Body of pancreas (tissue), 4 donors: ENCODE results near the gene DHX35. TPM values are rescaled to one million over a fixed set of nuclear protein-coding genes. Genes with fewer than 3 reads are reported as not detected.

Source experiments
- ATAC-seq: fragments of 150-250 bp; one replicate; pipeline ENCODE4 v1.9.1; 2016
- DNase-seq, 4 donors: peaks; one replicate each; pipeline ENCODE4 v3.0.0-alpha.2; 2019
- H3K27ac ChIP-seq, 4 donors: fragments of 200-600 bp; sonication (generic); 1 replicate in 3 of 4; 2 replicates in 1 of 4; pipeline versions ENCODE4 v1.5.1 to v1.6.1; 2016 to 2019; ENCODE audit warnings: mild to moderate bottlenecking in 1 of 4, mixed read lengths in 1 of 4, moderate library complexity in 1 of 4
- H3K27me3 ChIP-seq, 2 donors: fragments of 200-600 bp; sonication (generic); one replicate each; pipeline ENCODE4 v1.6.0; 2016; ENCODE audit warnings: mild to moderate bottlenecking in 1 of 2
- H3K36me3 ChIP-seq, 2 donors: fragments of 200-600 bp; sonication (generic); replicated peaks in 1 of 2; 2 replicates each; pipeline ENCODE4 v1.5.1; 2016; ENCODE audit warnings: low read depth in 2 of 2; ENCODE audit not compliant: insufficient read depth in 1 of 2
- H3K4me1 ChIP-seq: fragments of 200-600 bp; sonication (generic); one replicate; pipeline ENCODE4 v1.6.0; 2016
- H3K4me3 ChIP-seq, 2 donors: fragments of 200-600 bp; sonication (generic); 1 replicate in 1 of 2; 2 replicates in 1 of 2; pipeline ENCODE4 v1.5.1; 2016 to 2019
- H3K9me3 ChIP-seq, 3 donors: fragments of 200-600 bp; sonication (generic); 1 replicate in 2 of 3; 2 replicates in 1 of 3; pipeline ENCODE4 v1.5.1; 2016
- CTCF ChIP-seq, 7 experiments: fragments of 450-650 bp in 4 of 7; fragments of 200-600 bp in 3 of 7; sonication (generic) in 3 of 7; IDR thresholded peaks; one replicate each; pipeline ENCODE4 v1.5.1; 2016 to 2019; ENCODE audit warnings: antibody characterized with exemption in 7 of 7
- POLR2A ChIP-seq, 3 donors: fragments of 450-650 bp; IDR thresholded peaks; one replicate each; pipeline ENCODE4 v1.6.1; 2016; ENCODE audit warnings: antibody characterized with exemption in 3 of 3, mild to moderate bottlenecking in 2 of 3
- WGBS, 2 donors: methylation state at CpG; one replicate each; pipeline ENCODE4 v1.1.5; 2017; 5-methylcytosine and 5-hydroxymethylcytosine counted together
- intact Hi-C: fragments of 100-400 bp; cut with DNase I; formaldehyde crosslinking; loops from one replicate; pipeline ENCODE4 v1.15.1; 2023
- total RNA-seq, 2 donors: library from RNA; depleted of rRNA; stranded (reverse); fragments of >200 nt; gene quantifications; one replicate each; pipeline ENCODE4 v1.1.0, GENCODE V29; 2016

Gene DHX35
- total RNA-seq: 1 to 10 TPM; 6.9 to 7.3 TPM

DNA sequence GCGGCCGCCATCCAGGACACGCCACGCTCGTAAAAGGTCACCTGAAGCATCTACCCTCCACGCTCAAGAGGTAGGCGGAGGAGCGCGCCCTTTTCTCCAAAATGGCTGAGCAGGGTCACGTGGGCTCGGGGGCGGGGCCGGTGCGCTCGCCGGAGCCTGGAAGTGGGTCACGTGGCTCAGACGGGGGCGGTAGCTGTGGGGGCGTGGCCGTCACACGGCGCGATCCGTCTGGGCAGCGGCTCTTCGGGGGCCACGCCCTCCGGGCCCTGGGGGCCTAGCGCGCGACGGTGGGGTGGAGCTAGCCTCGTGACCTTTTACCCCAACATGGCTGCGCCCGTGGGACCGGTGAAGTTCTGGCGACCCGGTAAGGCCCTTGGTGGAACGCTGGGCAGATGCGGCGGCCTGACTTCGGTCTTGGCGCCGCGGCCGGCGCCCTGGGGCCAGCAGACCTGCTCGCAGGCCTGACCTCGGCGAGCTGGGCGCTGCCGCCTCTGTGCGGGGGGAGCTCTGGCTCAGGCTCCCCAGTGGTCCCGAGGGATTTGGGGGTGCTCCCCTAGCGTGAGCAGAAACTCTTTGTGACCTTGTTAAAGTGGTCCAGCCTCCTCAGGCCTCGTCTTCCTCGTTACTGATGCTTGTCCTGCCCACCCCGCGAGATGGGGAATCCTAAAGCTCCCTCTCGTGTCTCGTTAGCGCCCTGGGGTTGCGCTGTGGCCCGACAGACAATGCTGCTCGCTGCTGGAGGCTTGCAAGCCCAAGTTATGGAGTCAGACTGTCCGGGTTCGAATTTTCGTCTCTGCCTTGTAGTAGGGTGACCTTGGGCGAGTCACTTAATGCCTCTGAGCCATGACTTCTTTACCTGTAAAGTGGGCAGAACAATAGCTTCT is at the start of gene DHX35:
DHX35 (plus strand) TSS at position 301 of the 884 bp plus-strand sequence; CDS start at position 325, 24 bp downstream.
- Histone ChIP-seq H3K27me3 (no peaks in the 10 kb centered on the region), H3K4me1 (peaks cover 13% of the 10 kb centered on the region), H3K36me3 (no peaks in the 10 kb centered on the region), H3K4me3 (peak within 1 kb of the TSS; percentile 93 to 98), H3K9me3 (no peaks in the 10 kb centered on the region), H3K27ac (peak within 1 kb of the TSS; percentile 62 to 85 (median 78))
- ATAC-seq (peak; percentile 100), DNase-seq (peak; percentile 98 to 99 (median 98))
- intact Hi-C loops: no loop called here
- TF ChIP-seq POLR2A (IDR thresholded peaks at IDR 0.05) (peak in 2 of 3 donors; percentile 52 to 67), CTCF (IDR thresholded peaks at IDR 0.05) (peak in 3 of 7 experiments; percentile 19 to 31 (median 27))
- WGBS, 2 donors: 0% methylated on average over 32 to 63 of the region's 70 CpGs

DNA sequence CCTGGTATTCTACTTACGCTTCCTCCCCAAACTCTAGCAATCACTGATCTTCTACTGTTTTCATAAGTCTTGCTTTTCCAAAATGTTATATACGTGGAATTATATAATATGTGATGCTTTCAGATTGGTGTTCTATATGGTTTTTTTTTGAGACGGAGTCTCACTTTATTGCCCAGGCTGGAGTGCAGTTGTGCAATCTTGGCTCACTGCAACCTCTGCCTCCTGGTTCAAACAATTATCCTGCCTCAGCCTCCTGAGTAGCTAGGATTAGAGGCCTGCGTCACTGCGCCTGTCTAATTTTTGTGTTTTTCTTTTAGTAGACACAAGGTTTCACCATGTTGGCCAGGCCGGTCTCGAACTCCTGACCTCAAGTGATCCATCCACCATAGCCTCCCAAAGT is 46.8 kb upstream of the DHX35 start:
- DNase-seq: no peak
- no peaks in the 10 kb centered on the region for H3K4me1 ChIP-seq
- no peaks in the 10 kb centered on the region for H3K36me3 ChIP-seq
- H3K4me3 ChIP-seq: no peak overlapping the region
- intact Hi-C loops: no loop called here
- no peak overlapping the region for H3K27ac ChIP-seq
- ATAC-seq: no peak
- H3K27me3 ChIP-seq: no peaks in the 10 kb centered on the region
- TF ChIP-seq POLR2A (IDR thresholded peaks at IDR 0.05) (no peak), CTCF (IDR thresholded peaks at IDR 0.05) (no peak)
- no peaks in the 10 kb centered on the region for H3K9me3 ChIP-seq
- 87 to 93% methylated on average over 7 of the region's 7 CpGs for WGBS, 2 donors

- ATAC-seq: no peak
- 77 to 80% methylated on average over 4 of the region's 4 CpGs for WGBS, 2 donors
- intact Hi-C loops: no loop called here
Measured at GRCh38 chr20:38917657-38918056, 44.5 kb upstream of the DHX35 start.

GRCh38 chr20:38918172-38918571 is 44.0 kb upstream of the DHX35 start:
- DNase-seq (no peak), ATAC-seq (no peak)
- Histone ChIP-seq H3K27me3 (no peaks in the 10 kb centered on the region), H3K4me3 (no peak overlapping the region), H3K36me3 (no peaks in the 10 kb centered on the region), H3K27ac (no peak overlapping the region), H3K4me1 (no peaks in the 10 kb centered on the region), H3K9me3 (no peaks in the 10 kb centered on the region)
- intact Hi-C loops: no loop called here
- WGBS, 2 donors: 83 to 88% methylated on average over 17 to 19 of the region's 19 CpGs
- no peak for TF ChIP-seq CTCF (IDR thresholded peaks at IDR 0.05)
- TF ChIP-seq POLR2A (IDR thresholded peaks at IDR 0.05): no peak

More at GRCh38 chr20:38917657-38918056, 44.5 kb upstream of the DHX35 start:
- Histone ChIP-seq H3K4me3 (no peak overlapping the region), H3K27ac (no peak overlapping the region), H3K36me3 (no peaks in the 10 kb centered on the region), H3K27me3 (no peaks in the 10 kb centered on the region), H3K4me1 (no peaks in the 10 kb centered on the region), H3K9me3 (no peaks in the 10 kb centered on the region)
- no peak for TF ChIP-seq CTCF (IDR thresholded peaks at IDR 0.05)
- no peak for TF ChIP-seq POLR2A (IDR thresholded peaks at IDR 0.05)
- DNase-seq: no peak
